ENCODE measurements around the gene ZNF775. TPM values are rescaled to one million over a fixed set of nuclear protein-coding genes. Genes with fewer than 3 reads are reported as not detected.

ZNF775 gene
- total and polyA plus RNA-seq, 2 of the 13 experiments (the other 11 are each of a cell fraction or from before 2014, with no cell fraction given), result 3.1 to 3.2 TPM

GRCh38 chr7:150415161-150416153, 36.3 kb downstream of the ZNF775 start (continued):
- TF ChIP-seq KIAA2018 (CRISPR knock-in tag; IDR thresholded peaks at IDR 0.05; ENCODE audit: borderline replicate concordance) (no peak), RFXAP (CRISPR knock-in tag; IDR thresholded peaks at IDR 0.05; ENCODE audit: borderline replicate concordance) (no peak), TRIM22 (IDR thresholded peaks at IDR 0.05) (no peak), ZNF558 (CRISPR knock-in tag; IDR thresholded peaks at IDR 0.05; ENCODE audit: borderline replicate concordance) (no peak), U2AF1 (optimal IDR thresholded peaks at IDR 0.05; ENCODE audit: low read depth, low read length) (no peak), KLF12 (CRISPR knock-in tag; IDR thresholded peaks at IDR 0.05; ENCODE audit: borderline replicate concordance) (no peak), KLF11 (CRISPR knock-in tag; IDR thresholded peaks at IDR 0.05) (no peak; the same call in 1 of the 2 replicates), ZNF780A (CRISPR knock-in tag; IDR thresholded peaks at IDR 0.05) (no peak), GFI1 (CRISPR knock-in tag; IDR thresholded peaks at IDR 0.05; ENCODE audit: borderline replicate concordance) (peak; percentile 86; the same call in 1 of the 2 replicates), SRF (IDR thresholded peaks at IDR 0.05; ENCODE audit: low read depth, low read length) (no peak)
- TF ChIP-seq, protein P1, sequence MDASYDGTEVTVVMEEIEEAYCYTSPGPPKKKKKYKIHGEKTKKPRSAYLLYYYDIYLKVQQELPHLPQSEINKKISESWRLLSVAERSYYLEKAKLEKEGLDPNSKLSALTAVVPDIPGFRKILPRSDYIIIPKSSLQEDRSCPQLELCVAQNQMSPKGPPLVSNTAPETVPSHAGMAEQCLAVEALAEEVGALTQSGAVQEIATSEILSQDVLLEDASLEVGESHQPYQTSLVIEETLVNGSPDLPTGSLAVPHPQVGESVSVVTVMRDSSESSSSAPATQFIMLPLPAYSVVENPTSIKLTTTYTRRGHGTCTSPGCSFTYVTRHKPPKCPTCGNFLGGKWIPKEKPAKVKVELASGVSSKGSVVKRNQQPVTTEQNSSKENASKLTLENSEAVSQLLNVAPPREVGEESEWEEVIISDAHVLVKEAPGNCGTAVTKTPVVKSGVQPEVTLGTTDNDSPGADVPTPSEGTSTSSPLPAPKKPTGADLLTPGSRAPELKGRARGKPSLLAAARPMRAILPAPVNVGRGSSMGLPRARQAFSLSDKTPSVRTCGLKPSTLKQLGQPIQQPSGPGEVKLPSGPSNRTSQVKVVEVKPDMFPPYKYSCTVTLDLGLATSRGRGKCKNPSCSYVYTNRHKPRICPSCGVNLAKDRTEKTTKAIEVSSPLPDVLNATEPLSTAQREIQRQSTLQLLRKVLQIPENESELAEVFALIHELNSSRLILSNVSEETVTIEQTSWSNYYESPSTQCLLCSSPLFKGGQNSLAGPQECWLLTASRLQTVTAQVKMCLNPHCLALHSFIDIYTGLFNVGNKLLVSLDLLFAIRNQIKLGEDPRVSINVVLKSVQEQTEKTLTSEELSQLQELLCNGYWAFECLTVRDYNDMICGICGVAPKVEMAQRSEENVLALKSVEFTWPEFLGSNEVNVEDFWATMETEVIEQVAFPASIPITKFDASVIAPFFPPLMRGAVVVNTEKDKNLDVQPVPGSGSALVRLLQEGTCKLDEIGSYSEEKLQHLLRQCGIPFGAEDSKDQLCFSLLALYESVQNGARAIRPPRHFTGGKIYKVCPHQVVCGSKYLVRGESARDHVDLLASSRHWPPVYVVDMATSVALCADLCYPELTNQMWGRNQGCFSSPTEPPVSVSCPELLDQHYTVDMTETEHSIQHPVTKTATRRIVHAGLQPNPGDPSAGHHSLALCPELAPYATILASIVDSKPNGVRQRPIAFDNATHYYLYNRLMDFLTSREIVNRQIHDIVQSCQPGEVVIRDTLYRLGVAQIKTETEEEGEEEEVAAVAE (CRISPR knock-in tag; IDR thresholded peaks at IDR 0.05; ENCODE audit: borderline replicate concordance), result peak; percentile 76; the same call in 1 of the 2 replicates
- TF ChIP-seq, protein P2, sequence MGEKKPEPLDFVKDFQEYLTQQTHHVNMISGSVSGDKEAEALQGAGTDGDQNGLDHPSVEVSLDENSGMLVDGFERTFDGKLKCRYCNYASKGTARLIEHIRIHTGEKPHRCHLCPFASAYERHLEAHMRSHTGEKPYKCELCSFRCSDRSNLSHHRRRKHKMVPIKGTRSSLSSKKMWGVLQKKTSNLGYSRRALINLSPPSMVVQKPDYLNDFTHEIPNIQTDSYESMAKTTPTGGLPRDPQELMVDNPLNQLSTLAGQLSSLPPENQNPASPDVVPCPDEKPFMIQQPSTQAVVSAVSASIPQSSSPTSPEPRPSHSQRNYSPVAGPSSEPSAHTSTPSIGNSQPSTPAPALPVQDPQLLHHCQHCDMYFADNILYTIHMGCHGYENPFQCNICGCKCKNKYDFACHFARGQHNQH (CRISPR knock-in tag; IDR thresholded peaks at IDR 0.05), result peak; percentile 81; the same call in 1 of the 2 replicates
